ENCODE measurements around the gene CAMK4.
"Not testable (repeated sequence)": the region's sequence is repeated elsewhere in the genome, so short reads cannot be mapped to it uniquely, and the experiment has no call there.

CAMK4 gene

GRCh38 chr5:111229871-111230810, 6.0 kb downstream of the CAMK4 start:
- no peak for DNase-seq

- no peak for DNase-seq
These were observed 6.9 kb downstream of the CAMK4 start for GRCh38 chr5:111231119-111231518.

GRCh38 chr5:111232311-111233051, 8.3 kb downstream of the CAMK4 start:
- DNase-seq: no peak

- no peak for DNase-seq
These were observed 8.8 kb downstream of the CAMK4 start for GRCh38 chr5:111233052-111233374.

- DNase-seq: no peak
These were observed 9.9 kb downstream of the CAMK4 start for GRCh38 chr5:111234125-111234524.

- DNase-seq: no peak
These were observed 11.5 kb downstream of the CAMK4 start for GRCh38 chr5:111235635-111236034.

- no peak for DNase-seq
These were observed 12.2 kb downstream of the CAMK4 start for GRCh38 chr5:111236348-111236747.

- no peak for DNase-seq
These were observed 12.8 kb downstream of the CAMK4 start for GRCh38 chr5:111236995-111237394.

- no peak for DNase-seq
These were observed 13.3 kb downstream of the CAMK4 start for GRCh38 chr5:111237470-111237869.

GRCh38 chr5:111238431-111239225, 14.4 kb downstream of the CAMK4 start:
- DNase-seq: no peak

- no peak for DNase-seq
These were observed 17.5 kb downstream of the CAMK4 start for GRCh38 chr5:111241696-111242095.

GRCh38 chr5:111242606-111243005, 18.4 kb downstream of the CAMK4 start:
- no peak for DNase-seq

GRCh38 chr5:111243318-111243717, 19.1 kb downstream of the CAMK4 start:
- DNase-seq: no peak

- DNase-seq: no peak
These were observed 21.5 kb downstream of the CAMK4 start for GRCh38 chr5:111245654-111246053.

- DNase-seq: no peak
These were observed 22.3 kb downstream of the CAMK4 start for GRCh38 chr5:111246459-111246858.

- no peak for DNase-seq
These were observed 24.4 kb downstream of the CAMK4 start for GRCh38 chr5:111248571-111248970.

- DNase-seq: no peak
These were observed 27.7 kb downstream of the CAMK4 start for GRCh38 chr5:111251921-111252320.

GRCh38 chr5:111252799-111253545, 28.8 kb downstream of the CAMK4 start:
- no peak for DNase-seq

- DNase-seq: no peak
These were observed 30.4 kb downstream of the CAMK4 start for GRCh38 chr5:111254613-111255012.

GRCh38 chr5:111255169-111255568, 31.0 kb downstream of the CAMK4 start:
- no peak for DNase-seq

- DNase-seq: no peak
These were observed 31.9 kb downstream of the CAMK4 start for GRCh38 chr5:111256128-111256527.

- DNase-seq: not testable (repeated sequence)
These were observed 33.4 kb downstream of the CAMK4 start for GRCh38 chr5:111257610-111258009.

GRCh38 chr5:111259636-111260035, 35.5 kb downstream of the CAMK4 start:
- no peak for DNase-seq
